Measurements from ENCODE around the gene ATXN1.
A peak's percentile ranks its signal among the peaks of the same experiment; 100 is the strongest.

The ATXN1 gene

GRCh38 chr6:16548121-16548520 is 213.1 kb downstream of the ATXN1 start:
- H3K27ac Mint-ChIP-seq = no peak overlapping the region
- DNase-seq = no peak
- TF ChIP-seq, protein P1, sequence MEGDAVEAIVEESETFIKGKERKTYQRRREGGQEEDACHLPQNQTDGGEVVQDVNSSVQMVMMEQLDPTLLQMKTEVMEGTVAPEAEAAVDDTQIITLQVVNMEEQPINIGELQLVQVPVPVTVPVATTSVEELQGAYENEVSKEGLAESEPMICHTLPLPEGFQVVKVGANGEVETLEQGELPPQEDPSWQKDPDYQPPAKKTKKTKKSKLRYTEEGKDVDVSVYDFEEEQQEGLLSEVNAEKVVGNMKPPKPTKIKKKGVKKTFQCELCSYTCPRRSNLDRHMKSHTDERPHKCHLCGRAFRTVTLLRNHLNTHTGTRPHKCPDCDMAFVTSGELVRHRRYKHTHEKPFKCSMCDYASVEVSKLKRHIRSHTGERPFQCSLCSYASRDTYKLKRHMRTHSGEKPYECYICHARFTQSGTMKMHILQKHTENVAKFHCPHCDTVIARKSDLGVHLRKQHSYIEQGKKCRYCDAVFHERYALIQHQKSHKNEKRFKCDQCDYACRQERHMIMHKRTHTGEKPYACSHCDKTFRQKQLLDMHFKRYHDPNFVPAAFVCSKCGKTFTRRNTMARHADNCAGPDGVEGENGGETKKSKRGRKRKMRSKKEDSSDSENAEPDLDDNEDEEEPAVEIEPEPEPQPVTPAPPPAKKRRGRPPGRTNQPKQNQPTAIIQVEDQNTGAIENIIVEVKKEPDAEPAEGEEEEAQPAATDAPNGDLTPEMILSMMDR (IDR thresholded peaks at IDR 0.05) = no peak
- H3K36me3 Mint-ChIP-seq (ENCODE audit: low read depth) = no peaks in the 10 kb centered on the region
- no peak overlapping the region for H3K4me3 Mint-ChIP-seq
- H3K9me3 Mint-ChIP-seq = no peaks in the 10 kb centered on the region
- peaks cover 5% of the 10 kb centered on the region for H3K27me3 Mint-ChIP-seq (ENCODE audit: low read depth, poor library complexity)
- H3K4me1 Mint-ChIP-seq = peaks cover 26% of the 10 kb centered on the region

- Mint-ChIP-seq H3K4me1 (peaks cover 31% of the 10 kb centered on the region), H3K36me3 (ENCODE audit: low read depth) (no peaks in the 10 kb centered on the region), H3K27me3 (ENCODE audit: low read depth, poor library complexity) (peaks cover 5% of the 10 kb centered on the region), H3K9me3 (no peaks in the 10 kb centered on the region), H3K4me3 (no peak overlapping the region), H3K27ac (no peak overlapping the region)
- DNase-seq = no peak
- TF ChIP-seq, protein P1 (IDR thresholded peaks at IDR 0.05) = no peak
These were observed 213.7 kb downstream of the ATXN1 start for GRCh38 chr6:16547587-16547986.

DNA sequence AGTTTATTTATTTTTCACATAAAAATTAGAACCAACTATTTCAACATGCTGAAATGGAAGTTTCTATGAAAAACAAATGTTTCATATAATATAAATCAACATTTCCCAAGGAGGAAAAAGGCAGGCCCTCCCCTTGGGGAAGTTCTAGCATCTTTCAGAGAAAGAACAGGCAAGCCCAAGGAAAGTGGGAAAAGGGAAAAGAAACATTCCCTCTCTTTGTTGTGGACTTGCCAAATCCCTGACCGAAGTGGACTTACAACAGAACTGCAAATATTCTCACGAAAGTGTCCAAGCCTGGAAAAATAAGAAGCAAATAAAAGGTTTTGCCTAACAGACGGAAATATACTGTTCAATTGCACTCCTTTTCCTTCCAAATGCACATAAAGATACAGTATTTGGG is 214.4 kb downstream of the ATXN1 start:
- H3K4me3 Mint-ChIP-seq = no peak overlapping the region
- H3K4me1 Mint-ChIP-seq = peaks cover 38% of the 10 kb centered on the region
- TF ChIP-seq, protein P1 (IDR thresholded peaks at IDR 0.05) = no peak
- no peak overlapping the region for H3K27ac Mint-ChIP-seq
- peaks cover 5% of the 10 kb centered on the region for H3K27me3 Mint-ChIP-seq (ENCODE audit: low read depth, poor library complexity)
- no peak for DNase-seq
- no peaks in the 10 kb centered on the region for H3K36me3 Mint-ChIP-seq (ENCODE audit: low read depth)
- no peaks in the 10 kb centered on the region for H3K9me3 Mint-ChIP-seq

- DNase-seq = no peak
- Mint-ChIP-seq H3K27ac (no peak overlapping the region), H3K27me3 (ENCODE audit: low read depth, poor library complexity) (peaks cover 5% of the 10 kb centered on the region), H3K4me1 (peaks cover 40% of the 10 kb centered on the region), H3K9me3 (no peaks in the 10 kb centered on the region), H3K36me3 (ENCODE audit: low read depth) (no peaks in the 10 kb centered on the region), H3K4me3 (no peak overlapping the region)
- TF ChIP-seq, protein P1 (IDR thresholded peaks at IDR 0.05) = no peak
These were observed 215.9 kb downstream of the ATXN1 start for GRCh38 chr6:16545382-16545781.

- Mint-ChIP-seq H3K4me3 (peak overlapping the region; percentile 10), H3K27ac (peak overlapping the region; percentile 96), H3K27me3 (ENCODE audit: low read depth, poor library complexity) (peaks cover 5% of the 10 kb centered on the region), H3K9me3 (no peaks in the 10 kb centered on the region), H3K4me1 (peaks cover 45% of the 10 kb centered on the region), H3K36me3 (ENCODE audit: low read depth) (no peaks in the 10 kb centered on the region)
- TF ChIP-seq, protein P1 (IDR thresholded peaks at IDR 0.05) = no peak
- DNase-seq = no peak
These were observed 216.7 kb downstream of the ATXN1 start for GRCh38 chr6:16544521-16544920.

DNA sequence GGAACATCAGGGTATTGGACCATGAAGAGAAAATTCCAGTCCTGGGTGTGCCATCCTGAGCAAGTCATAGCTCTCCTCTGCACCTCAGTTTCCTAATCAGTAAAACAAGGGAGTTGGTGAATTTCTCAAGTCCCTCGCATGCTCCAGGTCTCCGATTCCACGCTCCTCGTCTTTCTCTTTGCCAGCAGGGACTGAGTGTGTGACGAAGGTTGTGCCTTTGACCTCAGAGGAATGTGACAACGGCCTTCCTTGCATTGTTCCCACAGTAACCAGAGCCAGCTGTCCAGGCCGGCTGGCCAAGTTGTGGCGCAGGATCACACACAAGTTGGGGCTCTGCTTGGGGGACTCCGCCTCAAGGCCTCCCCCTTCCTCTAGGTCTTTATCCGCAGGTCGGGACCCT is 217.3 kb downstream of the ATXN1 start:
- Mint-ChIP-seq H3K36me3 (ENCODE audit: low read depth) (no peaks in the 10 kb centered on the region), H3K27me3 (ENCODE audit: low read depth, poor library complexity) (peaks cover 5% of the 10 kb centered on the region), H3K27ac (peak overlapping the region; percentile 96), H3K4me3 (peak overlapping the region; percentile 35), H3K4me1 (peaks cover 46% of the 10 kb centered on the region), H3K9me3 (no peaks in the 10 kb centered on the region)
- DNase-seq = peak; percentile 62
- TF ChIP-seq, protein P1 (IDR thresholded peaks at IDR 0.05) = no peak
